DMS53 (cell line): Measurements from ENCODE around the gene GRIK4.

Source experiments
- DNase-seq: peaks from one replicate; lab custom pipeline; 2025; lab: John Stamatoyannopoulos, UW

GRIK4 gene

GRCh38 chr11:120917559-120918239 lies 406.2 kb downstream of the GRIK4 start:
- DNase-seq: peak; percentile 12

GRCh38 chr11:120918257-120918656 lies 406.7 kb downstream of the GRIK4 start:
- no peak for DNase-seq

GRCh38 chr11:120919045-120919444 lies 407.5 kb downstream of the GRIK4 start:
- DNase-seq: no peak

GRCh38 chr11:120919566-120919965 lies 408.0 kb downstream of the GRIK4 start:
- no peak for DNase-seq

- DNase-seq: no peak
Measured at GRCh38 chr11:120923866-120924508, 412.4 kb downstream of the GRIK4 start.

GRCh38 chr11:120925944-120926343 lies 414.4 kb downstream of the GRIK4 start:
- no peak for DNase-seq

GRCh38 chr11:120928627-120929026 lies 417.1 kb downstream of the GRIK4 start:
- no peak for DNase-seq

- DNase-seq: peak; percentile 20
Measured at GRCh38 chr11:120929090-120929489, 417.5 kb downstream of the GRIK4 start.

GRCh38 chr11:120929664-120930154 lies 418.2 kb downstream of the GRIK4 start:
- DNase-seq: peak; percentile 84

- peak; percentile 51 for DNase-seq
Measured at GRCh38 chr11:120931057-120931779, 419.7 kb downstream of the GRIK4 start.

GRCh38 chr11:120932305-120932915 lies 420.9 kb downstream of the GRIK4 start:
- no peak for DNase-seq

GRCh38 chr11:120936356-120936755 lies 424.8 kb downstream of the GRIK4 start:
- no peak for DNase-seq

- no peak for DNase-seq
Measured at GRCh38 chr11:120937501-120937900, 426.0 kb downstream of the GRIK4 start.

- DNase-seq: no peak
Measured at GRCh38 chr11:120938260-120938659, 426.7 kb downstream of the GRIK4 start.

- DNase-seq: no peak
Measured at GRCh38 chr11:120940160-120940848, 428.8 kb downstream of the GRIK4 start.

GRCh38 chr11:120941000-120941399 lies 429.5 kb downstream of the GRIK4 start:
- DNase-seq: no peak

GRCh38 chr11:120942701-120943100 lies 431.2 kb downstream of the GRIK4 start:
- DNase-seq: no peak

- DNase-seq: peak; percentile 51
Measured at GRCh38 chr11:120945042-120945441, 433.5 kb downstream of the GRIK4 start.

- no peak for DNase-seq
Measured at GRCh38 chr11:120950880-120951279, 439.3 kb downstream of the GRIK4 start.

- DNase-seq: peak; percentile 94
Measured at GRCh38 chr11:120952461-120953434, 441.2 kb downstream of the GRIK4 start.

GRCh38 chr11:120954381-120954780 lies 442.8 kb downstream of the GRIK4 start:
- DNase-seq: no peak
